HEK293 (cell line): Measurements from ENCODE around the gene ZNF768.
"Not testable (repeated sequence)": the region's sequence is repeated elsewhere in the genome, so short reads cannot be mapped to it uniquely, and the experiment has no call there.

Experiments used
- SP2 ChIP-seq: fragments of 450-650 bp; formaldehyde crosslinking; IDR thresholded peaks from 2 replicates; pipeline ENCODE4 v1.5.1; 2016; ENCODE audit warnings: missing biosample characterization, missing genetic modification characterization
- ZBTB20 ChIP-seq: fragments of 450-650 bp; formaldehyde crosslinking; IDR thresholded peaks from 2 replicates; pipeline ENCODE4 v1.5.1; 2016; ENCODE audit warnings: missing biosample characterization, missing genetic modification characterization
- ZNF202 ChIP-seq: fragments of 450-650 bp; formaldehyde crosslinking; IDR thresholded peaks from 2 replicates; pipeline ENCODE4 v1.5.1; 2016; ENCODE audit warnings: missing biosample characterization, missing genetic modification characterization, borderline replicate concordance
- ZNF560 ChIP-seq: fragments of 450-650 bp; formaldehyde crosslinking; IDR thresholded peaks from 2 replicates; pipeline ENCODE4 v1.5.1; 2017; ENCODE audit warnings: missing biosample characterization, missing genetic modification characterization, borderline replicate concordance
- TF ChIP-seq, protein P1 (sequence below): fragments of 450-650 bp; formaldehyde crosslinking; IDR thresholded peaks from 2 replicates; pipeline ENCODE4 v1.5.1; 2016; ENCODE audit warnings: missing biosample characterization, missing genetic modification characterization
- TF ChIP-seq, protein P2 (sequence below): sonication (generic); formaldehyde crosslinking; IDR thresholded peaks from 2 replicates; pipeline ENCODE4 v1.8.1; 2022; ENCODE audit warnings: mild to moderate bottlenecking, moderate library complexity, missing genetic modification reagents
- TF ChIP-seq, protein P3 (sequence below): fragments of 450-650 bp; formaldehyde crosslinking; IDR thresholded peaks from 2 replicates; pipeline ENCODE4 v1.5.1; 2016; ENCODE audit warnings: missing biosample characterization, missing genetic modification characterization

DNA sequence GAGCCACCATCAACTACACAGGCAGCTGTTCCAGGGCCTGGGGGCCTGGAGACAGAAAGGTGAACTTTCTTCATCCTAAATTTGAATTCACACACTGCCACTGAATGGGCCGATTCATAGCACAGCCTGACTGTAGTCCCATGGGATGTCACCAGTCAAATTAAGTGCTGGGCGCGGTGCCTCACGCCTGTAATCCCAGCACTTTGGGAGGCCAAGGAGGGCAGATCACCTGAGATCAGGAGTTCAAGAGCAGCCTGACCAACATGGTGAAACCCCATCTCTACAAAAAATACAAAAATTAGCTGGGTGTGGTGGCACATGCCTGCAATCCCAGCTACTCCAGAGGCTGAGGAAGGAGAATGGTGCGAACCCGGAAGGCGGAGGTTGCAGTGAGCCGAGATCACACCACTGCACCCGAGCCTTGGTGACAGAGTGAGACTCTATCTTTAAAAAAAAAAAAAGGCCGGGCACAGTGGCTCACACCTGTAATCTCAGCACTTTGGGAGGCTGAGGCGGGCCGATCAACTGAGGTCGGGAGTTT, 13.7 kb upstream of the ZNF768 start:
- TF ChIP-seq, protein P1, sequence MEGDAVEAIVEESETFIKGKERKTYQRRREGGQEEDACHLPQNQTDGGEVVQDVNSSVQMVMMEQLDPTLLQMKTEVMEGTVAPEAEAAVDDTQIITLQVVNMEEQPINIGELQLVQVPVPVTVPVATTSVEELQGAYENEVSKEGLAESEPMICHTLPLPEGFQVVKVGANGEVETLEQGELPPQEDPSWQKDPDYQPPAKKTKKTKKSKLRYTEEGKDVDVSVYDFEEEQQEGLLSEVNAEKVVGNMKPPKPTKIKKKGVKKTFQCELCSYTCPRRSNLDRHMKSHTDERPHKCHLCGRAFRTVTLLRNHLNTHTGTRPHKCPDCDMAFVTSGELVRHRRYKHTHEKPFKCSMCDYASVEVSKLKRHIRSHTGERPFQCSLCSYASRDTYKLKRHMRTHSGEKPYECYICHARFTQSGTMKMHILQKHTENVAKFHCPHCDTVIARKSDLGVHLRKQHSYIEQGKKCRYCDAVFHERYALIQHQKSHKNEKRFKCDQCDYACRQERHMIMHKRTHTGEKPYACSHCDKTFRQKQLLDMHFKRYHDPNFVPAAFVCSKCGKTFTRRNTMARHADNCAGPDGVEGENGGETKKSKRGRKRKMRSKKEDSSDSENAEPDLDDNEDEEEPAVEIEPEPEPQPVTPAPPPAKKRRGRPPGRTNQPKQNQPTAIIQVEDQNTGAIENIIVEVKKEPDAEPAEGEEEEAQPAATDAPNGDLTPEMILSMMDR (tag by site-specific recombination) = not testable (repeated sequence)
- TF ChIP-seq ZNF202 (tag by site-specific recombination); ZNF560 (tag by site-specific recombination); ZBTB20 (tag by site-specific recombination); SP2: not testable (repeated sequence)
- TF ChIP-seq, protein P2, sequence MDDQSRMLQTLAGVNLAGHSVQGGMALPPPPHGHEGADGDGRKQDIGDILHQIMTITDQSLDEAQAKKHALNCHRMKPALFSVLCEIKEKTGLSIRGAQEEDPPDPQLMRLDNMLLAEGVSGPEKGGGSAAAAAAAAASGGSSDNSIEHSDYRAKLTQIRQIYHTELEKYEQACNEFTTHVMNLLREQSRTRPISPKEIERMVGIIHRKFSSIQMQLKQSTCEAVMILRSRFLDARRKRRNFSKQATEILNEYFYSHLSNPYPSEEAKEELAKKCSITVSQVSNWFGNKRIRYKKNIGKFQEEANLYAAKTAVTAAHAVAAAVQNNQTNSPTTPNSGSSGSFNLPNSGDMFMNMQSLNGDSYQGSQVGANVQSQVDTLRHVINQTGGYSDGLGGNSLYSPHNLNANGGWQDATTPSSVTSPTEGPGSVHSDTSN (CRISPR knock-in tag) = not testable (repeated sequence)
- TF ChIP-seq, protein P3, sequence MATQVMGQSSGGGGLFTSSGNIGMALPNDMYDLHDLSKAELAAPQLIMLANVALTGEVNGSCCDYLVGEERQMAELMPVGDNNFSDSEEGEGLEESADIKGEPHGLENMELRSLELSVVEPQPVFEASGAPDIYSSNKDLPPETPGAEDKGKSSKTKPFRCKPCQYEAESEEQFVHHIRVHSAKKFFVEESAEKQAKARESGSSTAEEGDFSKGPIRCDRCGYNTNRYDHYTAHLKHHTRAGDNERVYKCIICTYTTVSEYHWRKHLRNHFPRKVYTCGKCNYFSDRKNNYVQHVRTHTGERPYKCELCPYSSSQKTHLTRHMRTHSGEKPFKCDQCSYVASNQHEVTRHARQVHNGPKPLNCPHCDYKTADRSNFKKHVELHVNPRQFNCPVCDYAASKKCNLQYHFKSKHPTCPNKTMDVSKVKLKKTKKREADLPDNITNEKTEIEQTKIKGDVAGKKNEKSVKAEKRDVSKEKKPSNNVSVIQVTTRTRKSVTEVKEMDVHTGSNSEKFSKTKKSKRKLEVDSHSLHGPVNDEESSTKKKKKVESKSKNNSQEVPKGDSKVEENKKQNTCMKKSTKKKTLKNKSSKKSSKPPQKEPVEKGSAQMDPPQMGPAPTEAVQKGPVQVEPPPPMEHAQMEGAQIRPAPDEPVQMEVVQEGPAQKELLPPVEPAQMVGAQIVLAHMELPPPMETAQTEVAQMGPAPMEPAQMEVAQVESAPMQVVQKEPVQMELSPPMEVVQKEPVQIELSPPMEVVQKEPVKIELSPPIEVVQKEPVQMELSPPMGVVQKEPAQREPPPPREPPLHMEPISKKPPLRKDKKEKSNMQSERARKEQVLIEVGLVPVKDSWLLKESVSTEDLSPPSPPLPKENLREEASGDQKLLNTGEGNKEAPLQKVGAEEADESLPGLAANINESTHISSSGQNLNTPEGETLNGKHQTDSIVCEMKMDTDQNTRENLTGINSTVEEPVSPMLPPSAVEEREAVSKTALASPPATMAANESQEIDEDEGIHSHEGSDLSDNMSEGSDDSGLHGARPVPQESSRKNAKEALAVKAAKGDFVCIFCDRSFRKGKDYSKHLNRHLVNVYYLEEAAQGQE (tag by site-specific recombination) = not testable (repeated sequence)
